ENCODE data around the gene PEX14.
"Not testable (repeated sequence)": the region's sequence is repeated elsewhere in the genome, so short reads cannot be mapped to it uniquely, and the experiment has no call there.

Gene PEX14

GRCh38 chr1:10451287-10451686 lies 23.5 kb upstream of the PEX14 start:
- DNase-seq: peak; percentile 20

DNA sequence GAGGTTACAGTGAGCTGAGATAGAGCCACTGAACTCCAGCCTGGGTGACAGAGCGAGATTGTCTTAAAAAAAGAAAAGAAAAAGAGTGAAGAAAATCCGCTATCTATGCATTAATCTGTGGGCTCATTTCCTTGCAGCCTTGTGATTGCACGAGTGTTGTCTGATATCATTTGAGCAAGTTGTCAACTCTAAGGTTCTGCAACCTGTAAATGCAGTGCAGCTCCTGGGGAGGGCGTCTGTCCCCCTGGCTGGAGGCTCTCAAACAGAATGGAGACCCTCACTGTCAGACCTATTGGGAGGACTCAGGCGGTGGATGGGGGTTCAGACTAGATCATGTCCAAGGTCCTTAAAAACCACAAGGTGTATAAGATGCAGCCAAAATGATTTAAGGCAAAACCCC lies 18.7 kb upstream of the PEX14 start:
- no peak for DNase-seq

DNA sequence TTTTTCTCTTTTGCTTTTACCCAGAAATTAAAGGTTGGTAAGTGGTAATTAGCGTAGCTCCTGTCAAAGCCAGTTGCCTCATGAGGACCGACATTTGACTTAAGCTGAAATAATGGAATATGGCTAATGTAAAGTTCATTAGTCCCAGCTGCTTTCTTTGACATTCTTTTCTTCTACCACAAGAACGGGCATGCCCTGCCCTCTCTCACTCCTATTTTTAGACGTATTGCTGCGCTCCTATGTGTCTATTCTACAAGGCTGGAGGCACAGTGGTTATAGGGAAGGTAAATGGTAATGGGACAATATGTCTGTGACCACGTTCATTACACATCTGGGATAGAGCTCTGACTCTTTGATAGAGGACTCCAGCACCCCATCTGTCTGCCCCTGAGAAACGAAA lies 18.1 kb upstream of the PEX14 start:
- no peak for DNase-seq

DNA sequence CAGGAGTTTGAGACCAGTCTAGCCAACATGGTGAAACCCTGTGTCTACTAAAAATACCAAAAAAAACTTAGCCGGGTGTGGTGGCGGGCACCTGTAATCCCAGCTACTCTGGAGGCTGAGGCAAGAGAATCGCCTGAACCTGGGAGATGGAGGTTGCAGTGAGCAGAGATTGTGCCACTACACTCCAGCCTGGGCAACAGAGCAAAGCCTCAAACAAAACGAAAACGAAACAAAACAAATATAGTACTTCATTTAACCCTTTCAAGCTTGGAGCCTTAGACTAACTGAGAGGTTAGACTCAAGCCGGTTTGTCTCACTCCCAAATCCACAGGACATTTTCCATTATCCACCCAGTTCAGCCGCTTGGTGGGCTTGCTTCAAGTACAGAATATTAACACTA lies 17.3 kb upstream of the PEX14 start:
- not testable (repeated sequence) for DNase-seq

- no peak for DNase-seq
These were observed 16.9 kb upstream of the PEX14 start for GRCh38 chr1:10457875-10458274.

DNA sequence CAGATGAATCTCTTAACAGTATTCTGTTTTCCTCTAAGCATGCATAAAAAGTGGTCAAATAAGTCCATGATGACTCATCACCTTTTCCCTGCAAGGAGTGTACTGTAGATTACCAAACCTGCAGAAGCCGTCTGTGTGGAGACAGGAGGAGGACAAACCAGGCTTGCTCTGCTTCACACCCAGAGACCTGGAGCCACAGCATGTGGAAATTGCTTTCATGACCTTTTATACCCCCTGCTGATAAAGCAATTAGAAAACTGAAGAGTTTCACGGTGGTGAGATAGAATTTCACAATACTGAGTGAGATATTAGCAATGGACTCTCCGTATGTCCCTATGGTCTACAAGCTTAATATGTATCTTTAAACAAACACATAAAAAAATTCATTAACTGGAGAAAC lies 15.6 kb upstream of the PEX14 start:
- DNase-seq: no peak

DNA sequence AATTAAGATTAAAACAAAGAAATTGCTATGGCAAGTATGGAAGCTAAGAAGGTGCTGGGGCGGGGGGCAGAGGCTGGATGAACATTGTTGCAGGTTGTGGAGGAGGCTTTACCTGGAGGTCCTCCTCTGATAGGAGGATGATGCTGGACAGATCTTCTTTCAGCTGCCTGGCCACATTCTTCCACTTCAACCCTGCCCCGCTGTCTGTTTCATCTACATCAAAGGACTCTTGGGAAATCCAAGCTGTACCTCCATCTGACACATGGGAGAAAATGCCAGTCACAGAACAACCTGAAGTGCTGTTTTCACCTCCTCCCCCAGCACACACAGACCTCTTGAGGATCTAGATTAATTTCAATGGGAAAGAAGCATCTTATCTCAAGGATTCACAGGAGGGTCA lies 7.7 kb upstream of the PEX14 start:
- DNase-seq: no peak

GRCh38 chr1:10470043-10470442 lies 4.7 kb upstream of the PEX14 start:
- DNase-seq: no peak

- no peak for DNase-seq
These were observed 3.1 kb upstream of the PEX14 start for GRCh38 chr1:10471411-10472219.

DNA sequence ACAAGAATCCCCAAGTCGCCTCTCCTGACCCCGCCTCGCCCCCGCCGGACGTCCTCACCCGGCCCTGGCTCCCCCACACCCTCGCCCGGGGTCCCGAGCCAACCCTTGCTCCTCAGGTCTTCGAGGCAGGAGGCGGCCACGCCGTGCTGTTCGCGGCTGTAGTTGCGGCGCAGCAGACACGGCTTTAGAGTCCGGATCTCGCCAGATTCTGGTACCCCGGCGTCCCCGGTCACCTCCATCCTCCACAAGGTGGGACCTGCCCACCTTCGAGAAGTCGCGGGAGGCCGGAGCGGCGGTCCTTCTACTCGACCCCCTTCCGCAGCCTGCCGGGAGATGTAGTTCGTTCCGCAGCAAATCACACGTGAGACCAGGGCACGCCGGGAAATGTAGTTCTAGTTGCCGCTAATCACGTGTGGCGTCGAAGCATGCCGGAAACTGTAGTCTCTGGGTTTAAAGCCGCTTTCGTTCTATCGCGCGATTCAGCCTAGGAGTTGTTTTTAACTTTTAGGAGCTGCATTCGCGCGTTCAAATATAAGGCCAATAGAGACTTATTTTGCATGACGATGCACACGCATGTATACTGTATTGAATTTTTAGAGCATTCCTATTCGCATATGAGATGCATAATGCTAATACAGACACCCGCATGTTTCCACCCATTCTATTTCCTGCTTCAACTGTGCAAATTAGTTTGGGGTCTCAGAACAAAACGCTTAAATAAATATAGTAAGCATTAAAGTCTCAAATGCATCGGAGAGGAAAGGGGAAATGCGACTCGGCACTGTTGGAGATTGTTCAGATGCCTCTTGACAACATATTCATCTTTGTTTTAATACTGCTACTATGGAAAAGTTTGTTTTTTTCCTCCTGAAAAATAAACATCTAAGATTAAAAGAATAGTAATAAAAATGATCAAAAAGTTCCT lies 2.3 kb upstream of the PEX14 start, which contains the start of gene DFFA:
DFFA (minus strand) TSS at position 310 of the 925 bp plus-strand sequence; CDS start at position 239, 71 bp downstream.
- peak; percentile 96 for DNase-seq

DNA sequence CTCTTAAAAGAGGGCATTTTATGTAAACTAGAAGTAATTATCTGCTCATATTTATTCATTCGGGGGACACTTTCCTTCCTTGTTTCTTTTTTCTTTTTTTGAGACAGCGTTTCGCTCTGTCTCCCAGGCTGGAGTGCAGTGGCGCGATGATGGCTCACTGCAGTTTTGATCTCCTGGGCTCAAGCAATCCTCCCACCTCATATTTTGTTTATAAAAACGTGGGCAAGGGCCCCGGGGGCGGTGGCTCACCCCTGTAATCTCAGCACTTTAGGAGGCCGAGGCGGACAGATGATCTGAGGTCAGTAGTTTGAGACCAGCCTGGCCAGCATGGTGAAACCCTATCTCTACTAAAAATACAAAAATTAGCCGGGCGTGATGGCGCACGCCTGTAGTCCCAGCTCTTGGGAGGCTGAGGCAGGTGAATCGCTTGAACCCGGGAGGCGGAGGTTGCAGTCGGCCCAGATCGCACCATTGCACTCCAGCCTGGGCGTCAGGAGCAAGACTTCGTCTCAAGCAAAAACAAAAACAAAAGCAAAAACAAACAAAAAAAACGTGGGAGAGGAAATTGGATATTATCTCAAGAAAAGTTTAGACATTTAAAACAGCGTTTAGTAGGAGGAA lies 1.5 kb upstream of the PEX14 start:
- DNase-seq: no peak

DNA sequence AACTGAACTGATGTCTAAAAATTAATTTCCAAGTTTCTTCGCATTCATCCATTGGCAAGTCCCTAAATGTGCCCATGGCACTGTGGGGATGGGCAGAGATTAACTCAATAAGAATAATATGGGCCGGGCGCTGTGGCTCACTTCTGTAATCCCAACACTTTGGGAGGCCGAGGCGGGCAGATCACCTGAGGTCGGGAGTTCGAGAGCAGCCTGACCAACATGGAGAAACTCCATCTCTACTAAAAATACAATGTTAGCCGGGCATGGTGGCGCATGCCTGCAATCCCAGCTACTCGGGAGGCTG lies 489 bp upstream of the PEX14 start:
- DNase-seq: not testable (repeated sequence)

GRCh38 chr1:10475510-10475909 lies 760 bp downstream of the PEX14 start:
- DNase-seq: no peak

DNA sequence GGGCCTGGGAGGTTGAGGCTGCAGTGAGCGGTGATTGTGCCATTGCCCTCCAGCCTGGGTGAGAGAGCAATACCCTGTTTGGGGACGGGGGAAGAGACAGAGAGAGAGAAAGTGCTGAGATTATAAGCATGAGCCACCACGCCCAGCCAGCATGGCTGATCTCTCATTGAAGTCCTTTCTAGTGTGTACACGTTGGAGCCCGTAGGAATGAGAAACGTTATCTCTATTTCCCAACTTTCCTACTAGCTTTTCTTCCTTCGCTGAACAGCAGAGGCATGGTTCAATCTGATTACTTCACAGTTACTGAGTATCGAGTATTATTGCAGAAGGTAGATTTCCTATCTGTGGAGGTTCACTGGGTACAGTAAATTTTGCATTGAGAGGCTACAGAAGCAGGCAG lies 4.5 kb downstream of the PEX14 start:
- no peak for DNase-seq

- no peak for DNase-seq
These were observed 5.9 kb downstream of the PEX14 start for GRCh38 chr1:10480614-10481013.

DNA sequence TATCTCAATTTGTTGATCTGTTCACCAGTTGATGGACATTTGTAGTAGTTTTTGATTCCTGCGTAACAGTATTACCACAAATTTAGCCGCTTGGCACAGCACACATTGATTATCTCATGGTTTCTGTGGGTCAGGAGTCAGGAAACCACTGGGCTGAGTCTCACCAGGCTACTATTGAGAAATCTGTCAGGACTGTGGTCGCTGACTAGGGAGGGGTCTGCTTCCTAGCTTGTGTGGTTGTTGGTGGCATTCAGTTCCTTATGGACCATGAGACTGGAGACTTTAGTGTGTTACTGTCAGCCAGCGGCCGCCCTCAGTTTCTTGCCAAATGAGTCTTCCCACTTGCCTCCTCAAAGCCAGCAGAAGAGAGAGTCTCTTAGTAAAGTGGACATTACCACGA lies 9.8 kb downstream of the PEX14 start:
- DNase-seq: no peak

DNA sequence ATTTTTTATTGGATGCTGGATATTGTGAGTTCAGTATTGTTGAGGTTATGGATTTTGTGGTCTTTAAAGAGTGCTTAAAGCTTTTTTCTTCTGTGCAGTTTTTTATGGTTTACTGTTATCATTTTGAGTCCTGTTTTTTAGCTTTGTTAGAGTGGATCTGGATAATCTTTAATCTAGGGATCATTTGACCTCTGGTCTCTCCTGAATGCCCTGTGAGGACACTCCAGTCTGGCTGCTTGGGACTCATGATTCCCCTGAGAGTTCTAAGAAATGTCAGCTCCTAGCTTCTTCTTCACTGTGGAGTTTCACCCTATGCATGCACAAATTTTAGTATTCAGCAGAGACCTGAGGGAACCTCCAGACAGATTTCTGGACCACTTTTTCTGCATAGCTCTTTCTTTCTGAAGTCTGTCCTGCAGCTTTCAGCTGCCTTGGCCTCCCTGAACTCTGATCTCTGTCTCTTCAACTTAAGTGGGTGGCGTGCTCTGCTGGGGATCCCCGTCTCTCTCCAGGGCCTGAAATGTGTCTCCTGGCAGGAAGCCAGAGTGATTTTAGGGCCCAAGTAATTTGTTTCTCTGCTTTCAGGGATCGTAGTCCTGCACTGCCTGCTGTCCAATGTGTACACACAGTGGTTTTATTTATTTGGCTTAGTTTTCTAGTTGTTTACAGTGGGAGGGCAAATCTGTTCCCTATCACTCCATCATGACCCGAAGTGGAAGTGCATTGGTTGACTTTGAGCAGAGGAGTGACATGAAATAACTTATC lies 14.7 kb downstream of the PEX14 start:
- no peak for DNase-seq

GRCh38 chr1:10490286-10490970 lies 15.7 kb downstream of the PEX14 start:
- DNase-seq: no peak

GRCh38 chr1:10494418-10494753 lies 19.6 kb downstream of the PEX14 start:
- no peak for DNase-seq

DNA sequence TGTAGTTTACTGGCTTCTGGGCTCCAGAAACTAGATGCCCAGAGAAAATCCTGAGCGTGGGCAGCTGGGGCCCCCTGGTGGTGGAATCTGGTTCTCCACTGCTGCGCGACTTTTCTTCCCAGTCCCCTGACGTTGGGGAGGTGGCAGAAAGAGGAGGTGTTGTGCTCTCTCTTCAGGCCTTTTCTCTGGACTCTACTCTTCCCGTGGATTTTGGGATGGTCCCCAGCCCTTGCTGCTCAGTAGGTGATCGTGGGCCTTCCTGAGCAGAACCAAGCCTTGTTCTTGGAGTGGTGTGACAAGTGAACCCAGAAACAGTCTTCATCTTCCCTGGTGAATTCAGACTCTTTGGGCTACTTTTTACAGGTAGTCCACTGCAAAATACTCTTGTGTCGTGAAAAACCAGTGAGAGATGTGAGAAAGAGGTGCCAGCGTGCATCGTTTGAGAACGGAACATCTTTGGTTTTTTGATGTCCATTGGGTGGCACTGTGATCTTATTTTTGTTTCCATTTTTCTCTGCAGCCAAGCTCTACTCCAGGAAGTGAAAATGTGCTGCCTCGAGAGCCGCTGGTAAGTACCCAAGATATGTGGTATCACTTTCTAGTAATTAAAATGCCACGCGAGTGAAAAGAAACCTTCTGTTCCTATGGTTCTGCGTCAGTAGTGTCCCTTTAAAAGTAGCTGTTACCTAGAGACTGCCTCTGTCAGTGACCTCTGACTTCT lies 20.2 kb downstream of the PEX14 start:
- DNase-seq: peak; percentile 91

DNA sequence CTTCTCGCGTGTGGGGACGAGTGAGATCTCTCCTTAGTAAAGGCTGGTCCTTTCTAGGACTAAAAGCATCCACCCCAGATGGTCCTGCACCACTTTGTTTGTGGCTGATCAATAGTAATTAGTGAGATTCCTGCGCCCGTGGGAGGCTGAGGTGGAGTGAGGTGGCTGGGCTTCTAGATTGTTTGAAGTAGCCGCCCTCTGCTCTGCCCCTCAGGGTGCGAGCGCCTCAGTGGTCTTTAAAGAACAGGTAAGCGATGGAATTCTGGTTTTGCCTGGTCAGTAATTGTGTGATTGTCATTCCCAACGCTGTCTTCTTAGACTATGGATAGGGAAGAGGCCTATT lies 20.7 kb downstream of the PEX14 start:
- peak; percentile 38 for DNase-seq

- no peak for DNase-seq
These were observed 21.2 kb downstream of the PEX14 start for GRCh38 chr1:10495952-10496351.
